HG03108 (cell line): ENCODE results near the gene PARP8.
A peak's percentile ranks its signal among the peaks of the same experiment; 100 is the strongest.
"Not testable (repeated sequence)": the region's sequence is repeated elsewhere in the genome, so short reads cannot be mapped to it uniquely, and the experiment has no call there.

Experiments
- ATAC-seq: cut with Tn5 transposase; IDR thresholded peaks from one replicate; pipeline ENCODE4 v1.9.1; 2021; ENCODE audit warnings: moderate library complexity; ENCODE audit not compliant: unreplicated experiment

Gene PARP8

DNA sequence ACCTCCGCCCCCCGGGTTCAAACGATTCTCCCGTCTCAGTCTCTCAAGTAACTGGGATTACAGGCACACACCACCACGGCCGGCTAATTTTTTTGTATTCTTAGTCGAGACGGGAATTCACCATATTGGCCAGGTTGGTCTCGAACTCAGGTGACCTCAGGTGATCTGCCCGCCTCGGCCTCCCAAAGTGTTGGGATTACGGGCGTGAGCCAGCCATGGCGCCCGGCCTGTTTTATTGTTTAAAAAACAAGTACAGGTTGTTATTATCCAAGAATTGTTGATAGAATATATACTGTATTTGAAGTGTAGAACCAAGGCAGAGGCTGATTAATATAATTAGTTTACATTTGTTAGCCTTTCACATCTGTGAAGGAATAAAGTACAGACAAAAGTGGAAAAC lies 8.9 kb downstream of the PARP8 start:
- ATAC-seq, result no peak

DNA sequence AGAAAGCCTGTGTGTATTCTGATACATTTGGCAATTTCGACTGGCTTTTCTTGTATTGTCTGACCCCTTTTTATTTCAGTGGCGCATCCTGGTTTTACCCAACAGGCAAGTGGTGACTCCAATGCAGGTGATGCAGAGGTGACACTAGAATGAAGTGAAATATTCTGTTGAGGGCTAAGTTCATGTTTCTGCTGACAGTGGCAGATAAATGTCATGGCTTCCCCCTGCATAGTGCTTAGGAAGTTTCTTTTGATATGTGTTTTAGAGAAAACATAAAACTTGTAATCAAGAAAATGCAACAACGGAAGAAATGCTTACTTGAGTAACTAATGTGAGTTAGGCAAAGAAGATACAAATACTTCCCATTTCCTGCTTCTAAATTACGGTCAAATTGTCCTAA lies 13.1 kb downstream of the PARP8 start:
- not testable (repeated sequence) for ATAC-seq

DNA sequence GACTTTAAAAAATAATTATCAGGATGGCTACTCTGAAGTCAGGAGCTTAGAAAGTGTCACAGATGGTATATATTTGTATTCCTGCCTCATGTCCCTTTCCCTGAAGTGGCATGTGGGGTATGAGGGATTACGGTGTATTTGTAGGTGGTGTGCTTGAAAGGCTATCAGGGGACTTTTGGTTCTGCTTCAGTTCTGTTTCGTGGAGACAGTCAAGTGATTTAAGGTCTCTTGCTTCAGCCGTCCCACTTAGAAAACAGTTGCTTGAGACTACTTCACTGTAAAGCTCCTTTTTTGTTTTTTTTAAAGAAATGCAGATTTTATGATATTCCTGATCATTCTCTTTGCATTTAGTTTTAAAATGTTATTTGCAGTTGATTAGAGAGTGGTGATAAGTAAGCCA lies 18.3 kb downstream of the PARP8 start:
- ATAC-seq, result no peak

DNA sequence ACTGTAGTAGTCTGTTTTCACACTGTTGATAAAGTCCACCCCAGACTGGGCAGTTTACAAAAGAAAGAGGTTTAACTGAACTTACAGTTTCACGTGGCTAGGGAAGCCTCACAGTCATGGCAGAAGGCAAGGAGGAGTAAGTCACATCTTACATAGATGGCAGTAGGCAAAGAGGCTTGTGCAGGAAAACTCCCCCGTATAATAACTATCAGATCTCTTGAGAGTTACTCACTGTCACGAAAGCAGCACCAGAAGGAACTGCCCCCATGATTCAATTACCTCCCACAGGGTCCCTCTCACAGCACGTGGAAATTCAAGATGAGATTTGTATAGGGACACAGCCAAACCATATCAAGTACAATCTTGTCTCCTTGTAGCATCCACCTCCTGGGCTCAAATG lies 21.1 kb downstream of the PARP8 start:
- ATAC-seq, result no peak

DNA sequence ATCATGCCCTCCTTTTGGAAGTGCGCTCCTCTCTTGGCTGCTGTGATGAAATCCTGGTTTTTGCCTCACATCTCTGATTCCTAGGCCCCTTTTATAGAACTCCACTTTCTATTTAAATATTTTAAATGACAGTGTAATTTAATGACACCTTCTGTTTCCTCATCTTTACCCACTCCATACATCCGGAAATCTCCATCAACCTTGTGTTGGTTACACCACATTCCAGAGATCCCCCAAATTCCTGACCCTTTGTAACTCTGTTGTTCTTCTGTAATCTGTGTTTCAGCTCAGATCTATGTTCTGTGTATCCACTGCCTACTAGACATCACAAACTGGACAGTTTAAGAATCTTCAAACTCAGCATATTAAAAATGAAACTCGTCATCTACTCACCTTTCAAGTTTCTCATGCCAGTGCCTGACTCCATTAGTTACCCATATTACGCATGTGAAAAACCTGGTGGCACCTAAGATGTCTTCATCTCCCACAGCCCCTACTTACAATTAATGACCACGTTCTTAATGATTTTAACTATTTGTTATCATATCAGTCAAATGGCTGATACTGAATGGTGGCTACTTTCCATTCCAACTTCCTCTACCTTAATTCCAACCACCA lies 25.1 kb downstream of the PARP8 start:
- ATAC-seq, result no peak

DNA sequence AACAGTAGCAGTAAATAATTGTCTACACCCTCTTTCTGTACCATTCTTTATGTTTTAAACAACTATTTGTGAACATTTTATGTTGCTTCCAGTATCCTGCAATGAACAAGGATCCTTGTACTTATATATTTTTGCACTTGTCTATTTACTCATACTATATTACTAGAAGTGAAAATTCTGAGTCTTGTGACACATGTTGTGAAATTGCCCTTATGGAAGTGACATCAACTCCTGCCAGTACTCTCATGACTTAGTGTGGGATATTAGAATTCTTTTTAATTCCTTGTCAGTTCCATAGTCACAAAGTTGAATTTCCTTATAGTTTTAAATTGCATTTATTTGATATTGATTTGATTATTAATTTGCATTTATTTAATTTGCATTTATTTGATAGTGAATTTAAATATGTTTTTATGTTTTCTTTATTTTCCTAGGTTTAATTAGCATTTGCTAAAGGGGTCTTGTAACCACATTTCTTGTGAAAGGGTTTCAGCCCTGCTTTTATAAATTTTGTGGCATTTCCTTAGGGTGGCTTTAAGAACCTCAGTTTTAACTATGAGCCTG lies 27.7 kb downstream of the PARP8 start:
- ATAC-seq, result no peak

DNA sequence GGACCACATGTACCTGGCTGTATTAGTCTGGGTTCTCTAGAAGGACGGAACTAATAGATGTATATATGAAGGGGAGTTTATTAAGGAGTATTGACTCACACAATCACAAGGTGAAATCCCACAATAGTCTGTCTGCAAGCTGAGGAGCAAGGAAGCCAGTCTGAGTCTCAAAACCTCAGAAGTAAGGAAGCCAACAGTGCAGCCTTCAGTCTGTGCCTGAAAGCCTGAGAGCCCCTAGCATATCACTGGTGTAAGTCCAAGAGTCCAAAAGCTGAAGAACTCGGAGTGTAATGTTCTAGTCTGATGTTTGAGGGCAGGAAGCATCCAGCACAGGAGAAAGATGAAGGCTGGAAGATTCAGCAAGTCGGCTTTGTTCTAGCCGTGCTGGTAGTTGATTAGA lies 28.2 kb downstream of the PARP8 start:
- ATAC-seq, result not testable (repeated sequence)

DNA sequence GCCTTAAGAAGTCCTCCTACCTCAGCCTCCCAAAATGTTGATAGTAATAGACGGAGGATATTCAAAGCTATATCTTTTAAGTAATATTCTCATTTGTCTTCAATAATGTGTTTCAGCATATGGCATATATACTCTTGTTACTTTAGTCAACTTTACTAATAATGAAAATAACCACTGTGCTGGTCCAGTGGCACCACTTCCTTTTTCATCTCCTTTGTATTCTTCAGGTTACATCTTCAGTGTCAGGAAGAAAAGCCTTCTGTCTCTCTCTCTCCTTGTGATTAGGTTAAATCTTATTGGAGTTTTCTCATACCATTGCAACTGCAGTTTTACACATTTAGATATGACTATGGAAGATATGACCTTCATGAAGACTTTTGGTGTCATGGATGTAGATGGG lies 31.3 kb downstream of the PARP8 start:
- ATAC-seq, result peak; percentile 56

DNA sequence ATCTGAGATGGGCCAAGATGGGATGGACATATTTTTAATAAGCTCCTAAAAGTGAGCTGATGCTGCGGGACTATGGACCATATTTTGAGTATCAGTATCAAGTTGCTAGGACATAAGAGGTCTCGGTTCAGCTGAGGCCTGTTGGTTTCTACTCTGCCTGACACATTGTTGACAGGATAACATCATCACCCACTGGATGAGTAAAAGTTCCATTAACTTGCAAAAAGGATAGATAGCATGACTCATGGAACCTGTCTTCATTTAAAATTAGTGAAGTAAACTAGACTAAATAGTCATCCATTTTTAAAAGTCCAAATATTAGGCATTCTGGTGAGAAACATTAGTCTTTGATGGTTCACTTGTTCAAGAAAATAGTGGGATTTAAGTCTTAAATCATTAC lies 33.3 kb downstream of the PARP8 start:
- no peak for ATAC-seq

DNA sequence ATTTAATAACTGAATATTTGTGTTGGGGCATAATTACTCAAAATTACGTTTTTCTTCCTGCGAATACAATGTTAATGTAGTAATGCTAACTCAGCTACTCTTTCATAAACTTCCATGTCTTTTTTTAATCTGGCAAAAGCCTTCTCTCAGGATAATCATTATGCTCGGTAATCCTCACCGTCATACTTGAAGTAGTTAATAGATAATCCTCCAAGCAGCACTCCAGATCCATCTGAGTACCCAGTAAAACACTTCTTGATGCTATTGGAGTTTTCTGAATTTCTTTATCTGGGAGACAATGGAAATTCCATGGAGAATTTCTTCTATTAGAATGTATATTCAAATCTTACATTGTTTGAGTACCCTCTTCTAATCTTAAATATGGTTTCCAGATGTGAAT lies 34.3 kb downstream of the PARP8 start:
- no peak for ATAC-seq

DNA sequence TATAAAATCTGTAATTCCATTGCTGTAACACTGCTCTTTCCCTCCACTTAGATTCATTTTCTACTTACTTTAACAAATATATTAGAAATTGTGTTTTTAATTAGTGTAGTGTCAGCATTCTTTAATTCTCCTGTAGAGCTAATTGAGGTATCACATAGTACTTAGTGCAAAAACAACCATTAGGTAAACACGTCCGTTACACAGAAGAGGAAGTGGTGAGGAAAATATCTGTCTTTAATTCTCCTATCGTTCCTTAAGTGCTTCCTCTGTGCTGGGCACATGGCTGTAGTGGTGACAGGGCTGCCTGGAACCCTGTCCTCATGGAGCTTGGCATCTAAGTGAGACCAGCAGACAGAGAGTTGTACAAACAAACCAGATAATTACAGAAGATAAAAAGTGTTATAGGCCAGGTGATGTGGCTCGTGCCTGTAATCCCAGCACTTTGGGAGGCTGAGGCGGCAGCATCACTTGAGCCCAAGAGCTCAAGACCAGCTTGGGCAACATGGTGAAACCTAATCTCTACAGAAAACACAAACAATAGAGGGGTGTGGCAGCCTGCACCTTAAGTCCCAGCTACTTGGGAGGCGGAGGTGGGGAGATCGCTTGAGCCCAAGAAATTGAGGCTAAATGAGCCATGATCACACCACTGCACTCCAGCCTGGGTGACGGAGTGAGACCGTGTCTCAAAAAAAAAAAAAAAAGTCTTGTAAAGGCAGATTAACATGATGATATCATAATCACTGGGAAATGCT lies 36.4 kb downstream of the PARP8 start:
- no peak for ATAC-seq

DNA sequence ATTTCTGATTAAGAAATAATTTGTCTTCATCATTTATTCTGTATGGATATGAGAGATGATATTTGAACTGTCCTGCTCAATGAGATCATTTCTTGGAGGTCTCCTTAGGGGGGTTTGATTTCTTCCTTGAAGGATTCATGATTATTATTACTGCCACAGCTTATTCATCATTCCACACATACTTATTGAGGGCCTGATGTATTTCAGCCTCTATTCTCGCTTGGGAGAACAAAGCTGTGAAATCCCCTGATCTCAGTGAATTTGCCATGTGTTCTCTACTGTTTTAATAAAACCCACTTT lies 36.9 kb downstream of the PARP8 start:
- ATAC-seq, result no peak

DNA sequence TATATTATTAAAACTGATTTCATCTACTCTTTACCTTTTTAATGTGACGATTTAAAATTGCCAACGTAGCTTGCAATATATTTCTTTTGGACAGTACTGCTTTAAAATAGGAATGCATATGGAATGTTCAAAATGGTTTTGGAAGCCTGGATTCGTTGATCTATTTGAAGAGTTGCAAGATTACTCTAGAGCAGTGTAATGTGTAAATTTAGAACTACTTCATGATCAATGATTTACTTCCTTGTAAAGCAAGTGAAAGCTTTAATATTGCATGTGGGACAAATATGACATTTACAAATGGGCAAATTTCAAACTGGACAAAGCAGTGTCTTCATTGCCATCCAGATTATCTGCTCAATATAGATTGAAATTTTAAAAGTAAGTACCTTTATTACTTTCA lies 38.3 kb downstream of the PARP8 start:
- ATAC-seq, result no peak

DNA sequence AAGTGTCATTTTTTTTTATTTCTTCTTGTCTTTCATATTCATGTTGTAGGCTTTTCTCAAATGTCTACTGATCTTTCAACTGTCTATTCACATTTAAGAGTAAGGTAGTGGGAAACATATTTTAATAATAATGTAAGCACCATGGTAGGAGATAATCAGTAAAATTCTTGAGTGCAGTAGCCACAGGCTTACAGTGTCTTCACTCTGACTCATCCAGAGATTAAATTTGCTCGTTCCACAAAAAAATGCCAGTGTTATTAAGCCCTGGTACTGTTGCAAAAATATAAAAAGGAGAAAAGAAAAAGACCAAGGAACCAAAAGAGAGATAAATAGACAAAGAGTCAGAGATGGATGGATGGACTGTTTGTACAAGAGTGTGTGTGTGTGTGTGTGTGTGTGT lies 43.0 kb downstream of the PARP8 start:
- no peak for ATAC-seq

DNA sequence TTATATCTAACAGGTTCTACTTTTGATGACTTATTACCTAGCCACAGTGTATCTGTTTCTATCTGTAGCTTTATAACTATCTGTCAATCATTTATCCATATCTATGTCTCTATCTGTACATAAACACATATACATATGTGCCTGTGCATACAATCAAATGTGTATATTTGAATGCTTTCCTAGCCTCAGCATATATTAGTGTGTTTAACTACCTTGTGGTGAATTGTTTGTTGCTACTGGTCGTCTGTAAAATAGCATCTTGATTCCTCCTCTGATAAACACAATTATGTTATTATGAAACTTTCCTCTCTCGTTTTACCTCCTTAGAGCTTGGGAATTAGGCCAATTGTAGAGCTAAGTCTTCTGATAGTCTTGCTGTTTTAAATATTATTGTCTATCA lies 44.4 kb downstream of the PARP8 start:
- ATAC-seq, result peak; percentile 20

DNA sequence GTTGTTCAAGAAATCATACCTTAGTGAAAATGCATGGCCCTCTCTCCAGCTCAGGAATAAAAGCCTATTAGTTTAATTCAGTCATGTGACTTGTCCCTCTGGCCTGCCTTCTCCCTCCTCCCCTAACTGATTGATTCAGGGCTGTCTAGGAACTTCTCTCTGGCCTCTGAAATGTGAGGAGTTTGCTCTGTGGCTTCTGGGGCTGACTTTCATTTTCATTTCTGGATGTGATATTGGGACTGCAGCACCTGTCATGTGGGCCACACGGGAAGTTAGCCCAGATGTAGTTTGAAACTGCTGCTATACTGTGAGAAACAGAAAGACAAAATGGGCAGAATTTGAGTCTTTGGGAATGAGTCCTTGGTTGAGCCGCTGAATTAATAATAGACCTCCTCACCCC lies 44.8 kb downstream of the PARP8 start:
- peak; percentile 93 for ATAC-seq

DNA sequence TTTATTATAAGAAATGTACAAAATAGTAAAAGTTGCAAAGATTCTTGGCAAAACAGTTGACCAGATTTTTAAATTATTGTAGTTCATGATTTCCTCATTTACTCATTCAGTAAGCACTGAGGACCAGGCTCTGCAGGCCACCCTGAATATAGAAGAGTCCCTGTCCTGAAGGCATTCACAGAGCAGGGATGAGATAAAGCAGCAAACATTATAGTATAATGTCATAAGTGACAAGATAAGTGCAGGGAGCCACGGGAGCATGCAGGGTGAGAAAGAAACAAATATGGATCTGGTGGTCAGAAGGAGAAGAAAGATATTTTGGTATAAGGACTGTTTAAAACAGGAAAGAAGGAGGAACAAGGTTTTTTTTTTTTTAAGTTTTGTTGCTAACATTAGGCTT lies 46.0 kb downstream of the PARP8 start:
- no peak for ATAC-seq

DNA sequence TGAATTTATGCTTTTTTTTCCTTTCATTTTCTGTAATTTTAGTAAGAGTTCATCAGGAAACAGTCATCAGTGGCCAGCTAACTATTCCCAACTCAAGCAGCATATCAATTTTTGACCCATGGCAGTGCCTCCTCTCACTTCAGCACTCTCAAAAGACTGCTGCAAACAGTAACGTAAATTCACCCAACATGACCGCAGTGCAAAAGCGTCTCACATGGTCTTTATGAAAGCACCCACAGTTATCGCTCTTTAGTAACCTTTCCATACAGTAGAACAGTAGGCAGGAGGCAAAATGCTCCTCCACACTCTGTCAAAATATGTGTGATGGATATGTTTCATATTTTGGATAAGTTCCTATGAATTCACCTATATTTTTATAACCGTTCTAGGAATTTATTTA lies 48.6 kb downstream of the PARP8 start:
- ATAC-seq, result no peak

DNA sequence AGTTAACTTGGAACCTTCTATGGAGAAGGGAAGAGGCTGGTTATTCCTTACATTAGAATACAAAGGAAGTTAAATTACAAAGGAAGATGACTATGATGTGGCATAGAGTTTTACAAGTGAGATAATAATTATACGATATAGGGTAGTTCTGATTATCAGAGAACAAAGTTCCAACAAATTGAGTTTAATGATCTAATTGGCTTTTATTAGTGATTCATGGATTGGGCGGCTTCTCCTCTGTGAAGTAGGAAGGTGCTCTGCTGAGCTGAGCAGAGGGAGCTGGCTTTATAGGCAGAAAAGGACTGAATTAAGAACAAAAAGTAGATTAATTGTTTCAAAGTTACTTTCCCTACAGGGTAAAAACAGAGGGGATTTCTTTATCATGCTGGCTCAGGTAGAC lies 49.7 kb downstream of the PARP8 start:
- ATAC-seq, result no peak

DNA sequence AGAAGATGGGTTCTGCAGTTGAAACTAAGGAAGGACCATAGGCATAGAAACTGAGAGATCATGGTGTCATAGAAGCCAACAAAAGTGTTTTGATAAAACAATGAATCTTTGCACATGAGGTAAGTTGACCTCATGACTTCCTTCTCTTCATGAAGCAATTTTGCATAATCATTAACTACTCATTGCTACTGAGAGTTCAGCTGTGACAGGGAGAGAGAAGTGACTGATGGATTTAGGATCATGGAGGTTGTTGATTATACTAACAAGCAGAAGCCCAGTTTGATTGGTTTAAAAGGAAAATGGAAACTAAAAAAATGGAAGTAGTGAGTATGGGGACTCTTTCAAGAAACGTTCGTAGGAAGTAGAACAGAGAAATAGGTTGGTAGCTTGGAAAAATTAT lies 51.2 kb downstream of the PARP8 start:
- ATAC-seq, result peak; percentile 44

DNA sequence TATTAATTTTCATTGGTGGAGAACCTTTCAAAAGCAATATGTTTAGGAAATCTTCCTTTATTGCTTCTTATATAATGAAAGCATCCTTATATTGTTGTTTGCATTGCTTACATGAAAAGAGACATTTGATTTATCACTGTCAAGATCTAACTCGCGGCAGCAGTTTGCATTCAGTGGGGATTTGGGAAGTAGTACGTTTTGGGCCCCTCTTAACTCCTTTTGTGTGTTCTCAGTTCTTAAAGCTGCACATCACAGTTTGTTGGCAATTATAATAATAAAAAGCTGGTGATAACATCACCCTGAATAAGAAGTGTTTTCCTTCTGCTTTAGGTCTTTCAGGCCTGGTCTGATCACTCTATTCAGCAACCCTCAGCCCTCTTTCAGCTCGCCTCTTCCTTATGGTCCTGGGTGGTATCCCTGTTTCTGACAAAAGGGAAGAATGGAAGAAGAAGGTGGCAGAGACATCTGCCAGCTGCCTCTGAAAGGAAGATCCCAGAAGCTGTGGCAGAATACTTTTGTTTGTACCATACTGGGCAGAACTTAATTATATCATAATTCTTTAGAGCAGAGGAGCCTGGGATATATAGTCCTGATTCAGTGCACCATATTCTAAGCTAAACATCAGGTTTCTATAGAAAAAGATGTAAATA lies 53.7 kb downstream of the PARP8 start:
- no peak for ATAC-seq

DNA sequence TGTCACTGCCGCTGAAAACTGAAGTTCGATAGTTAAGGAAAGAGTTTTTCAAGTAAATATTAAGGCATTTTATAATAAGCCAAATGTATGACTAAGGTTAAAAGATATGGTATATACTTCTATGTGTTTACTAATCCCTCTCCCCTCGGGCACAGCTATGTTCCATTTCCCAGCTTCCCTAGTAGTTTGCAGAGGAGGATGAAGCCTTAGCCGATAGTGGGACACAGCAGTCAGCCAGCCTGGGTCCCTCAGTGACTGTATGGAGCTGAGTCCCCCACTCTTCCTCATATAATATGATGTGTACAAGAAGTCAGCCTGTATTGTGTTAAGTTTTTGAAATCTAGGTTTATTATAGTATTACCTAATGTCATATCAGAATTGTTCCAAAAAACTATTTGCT lies 55.8 kb downstream of the PARP8 start:
- no peak for ATAC-seq
